ENCODE data around the gene MRGPRX2. TPM values are rescaled to one million over a fixed set of nuclear protein-coding genes. Genes with fewer than 3 reads are reported as not detected.

The MRGPRX2 gene
- total and polyA plus RNA-seq, 9 donors = not detected

DNA sequence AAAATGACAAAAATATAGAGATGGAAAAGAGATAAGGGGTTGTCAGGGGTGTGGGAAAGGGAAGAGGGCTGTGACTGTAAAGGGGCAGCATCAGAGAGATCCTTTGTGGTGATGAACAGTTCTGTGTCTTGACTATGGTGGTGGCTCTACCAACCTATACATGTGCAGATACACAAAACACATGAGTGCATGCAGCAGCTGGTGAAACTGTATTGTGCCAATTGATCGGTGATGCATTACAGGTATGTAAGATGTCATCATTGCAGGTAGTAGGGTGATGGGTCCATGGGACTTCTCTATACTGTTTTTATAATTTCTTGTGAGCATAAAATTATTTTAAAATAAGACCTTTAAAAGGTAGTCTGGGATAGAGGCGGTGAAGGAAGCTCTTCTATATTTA is 32.3 kb upstream of the MRGPRX2 start:
- Histone ChIP-seq H3K36me3 (ENCODE audit: control insufficient read depth, insufficient read depth, low read length) (no peaks in the 10 kb centered on the region), H3K9me3 (replicated peaks; ENCODE audit: control insufficient read depth, low read depth, low read length) (no peaks in the 10 kb centered on the region)
- WGBS (ENCODE audit: insufficient coverage) = no CpG with 5 or more reads among the region's 2 CpGs

DNA sequence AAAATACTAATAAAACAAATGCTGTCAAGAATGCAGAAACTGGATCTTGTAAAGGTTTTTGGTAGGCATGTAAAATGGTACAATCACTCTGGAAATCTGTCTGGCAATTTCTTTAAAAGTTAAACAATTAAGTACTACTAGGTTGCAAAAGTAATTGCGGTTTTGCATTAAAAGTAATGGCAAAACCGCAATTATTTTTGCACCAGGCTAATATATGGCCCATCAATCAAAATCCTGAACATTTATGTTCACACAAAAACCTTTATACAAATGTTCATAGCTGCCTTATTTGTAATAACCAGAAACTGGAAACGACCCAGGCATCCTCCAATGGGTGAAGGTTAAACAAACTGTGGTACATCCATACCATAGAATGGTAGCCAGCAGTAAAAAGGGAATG is 31.8 kb upstream of the MRGPRX2 start:
- Histone ChIP-seq H3K4me1 (ENCODE audit: control insufficient read depth, insufficient read depth, low read length) (no peaks in the 10 kb centered on the region), H3K4me3 (ENCODE audit: low read length) (no peak overlapping the region), H3K36me3 (ENCODE audit: control insufficient read depth, insufficient read depth, low read length) (no peaks in the 10 kb centered on the region), H3K27ac (ENCODE audit: low read length) (no peak overlapping the region), H3K27me3 (ENCODE audit: control insufficient read depth, insufficient read depth, low read length) (no peaks in the 10 kb centered on the region), H3K9me3 (replicated peaks; ENCODE audit: control insufficient read depth, low read depth, low read length) (no peaks in the 10 kb centered on the region)
- no peak for DNase-seq
- WGBS (ENCODE audit: insufficient coverage) = no CpG with 5 or more reads among the region's 3 CpGs

More for the DNA sequence above, 32.3 kb upstream of the MRGPRX2 start:
- no peaks in the 10 kb centered on the region for H3K4me1 ChIP-seq (ENCODE audit: control insufficient read depth, insufficient read depth, low read length)
- no peak for DNase-seq
- no peaks in the 10 kb centered on the region for H3K27me3 ChIP-seq (ENCODE audit: control insufficient read depth, insufficient read depth, low read length)
- no peak overlapping the region for H3K4me3 ChIP-seq (ENCODE audit: low read length)
- no peak overlapping the region for H3K27ac ChIP-seq (ENCODE audit: low read length)

DNA sequence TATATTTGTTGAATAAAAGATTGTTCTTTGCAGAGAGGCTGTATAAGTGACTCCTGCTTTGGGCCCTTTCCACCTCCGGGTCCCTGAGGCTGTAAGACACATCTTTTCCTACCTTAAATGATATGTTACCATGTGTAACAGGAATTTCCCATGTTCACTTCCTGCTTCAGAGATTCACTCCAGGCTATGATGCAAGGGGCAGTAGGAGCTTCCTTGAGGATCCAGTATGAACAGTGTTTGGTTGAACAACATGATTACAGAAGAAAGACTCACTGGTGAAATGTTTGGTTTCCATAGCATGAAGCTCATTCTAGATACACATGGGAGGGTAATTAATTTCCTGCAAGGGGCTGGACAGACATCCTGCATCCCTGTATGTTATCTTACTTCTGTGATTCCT is 30.8 kb upstream of the MRGPRX2 start:
- H3K9me3 ChIP-seq (replicated peaks; ENCODE audit: control insufficient read depth, low read depth, low read length) = no peaks in the 10 kb centered on the region
- H3K4me3 ChIP-seq (ENCODE audit: low read length) = no peak overlapping the region
- H3K36me3 ChIP-seq (ENCODE audit: control insufficient read depth, insufficient read depth, low read length) = no peaks in the 10 kb centered on the region
- no CpG with 5 or more reads among the region's 1 CpG for WGBS (ENCODE audit: insufficient coverage)
- no peaks in the 10 kb centered on the region for H3K4me1 ChIP-seq (ENCODE audit: control insufficient read depth, insufficient read depth, low read length)
- no peak for DNase-seq
- no peaks in the 10 kb centered on the region for H3K27me3 ChIP-seq (ENCODE audit: control insufficient read depth, insufficient read depth, low read length)
- no peak overlapping the region for H3K27ac ChIP-seq (ENCODE audit: low read length)

DNA sequence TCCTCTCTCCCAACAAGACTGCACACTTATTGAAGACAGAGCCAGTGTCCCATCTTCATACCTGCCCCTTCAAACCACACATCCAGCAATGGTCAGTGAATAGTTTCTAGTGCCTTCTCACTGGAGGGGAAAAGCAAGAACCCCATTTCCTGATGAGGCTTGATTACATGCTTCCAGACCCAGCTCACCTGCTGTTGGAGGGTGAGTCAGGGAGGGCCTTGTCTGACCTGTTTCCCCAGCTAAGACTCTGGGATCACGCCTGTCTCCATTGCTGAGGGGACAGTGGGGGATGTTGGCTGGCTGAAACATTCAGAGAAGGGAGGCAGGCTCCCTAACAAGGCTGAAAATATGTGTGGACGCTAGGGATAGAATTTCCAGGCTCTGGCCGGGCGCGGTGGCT is 28.9 kb upstream of the MRGPRX2 start:
- no peak for DNase-seq

DNA sequence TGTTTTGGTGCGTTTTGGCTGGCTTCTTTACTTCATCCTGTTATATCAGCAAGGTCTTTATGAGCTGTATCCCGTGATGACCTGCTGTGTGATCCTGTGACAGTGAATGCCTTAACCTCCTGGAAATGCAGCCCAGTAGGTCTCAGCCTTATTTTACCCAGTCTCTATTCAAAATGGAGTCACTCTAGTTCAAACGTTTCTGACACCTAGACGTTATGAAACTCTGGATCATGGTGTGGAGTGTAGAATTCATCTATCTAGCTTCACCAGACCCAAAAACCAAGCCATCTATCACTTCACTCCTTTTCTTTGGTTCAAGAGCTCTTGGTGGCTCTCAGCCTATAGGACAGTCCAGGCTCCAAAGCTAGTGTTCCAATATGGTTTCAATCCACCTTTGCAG is 28.3 kb upstream of the MRGPRX2 start:
- 50% methylated on average over 1 of the region's 4 CpGs for WGBS (ENCODE audit: insufficient coverage)
- no peak for DNase-seq
- Histone ChIP-seq H3K27ac (ENCODE audit: low read length) (no peak overlapping the region), H3K36me3 (ENCODE audit: control insufficient read depth, insufficient read depth, low read length) (no peaks in the 10 kb centered on the region), H3K4me3 (ENCODE audit: low read length) (no peak overlapping the region), H3K27me3 (ENCODE audit: control insufficient read depth, insufficient read depth, low read length) (no peaks in the 10 kb centered on the region), H3K9me3 (replicated peaks; ENCODE audit: control insufficient read depth, low read depth, low read length) (no peaks in the 10 kb centered on the region), H3K4me1 (ENCODE audit: control insufficient read depth, insufficient read depth, low read length) (no peaks in the 10 kb centered on the region)

More for the DNA sequence above, 28.9 kb upstream of the MRGPRX2 start:
- WGBS (ENCODE audit: insufficient coverage) = 88% methylated on average over 1 of the region's 5 CpGs
- Histone ChIP-seq H3K27me3 (ENCODE audit: control insufficient read depth, insufficient read depth, low read length) (no peaks in the 10 kb centered on the region), H3K36me3 (ENCODE audit: control insufficient read depth, insufficient read depth, low read length) (no peaks in the 10 kb centered on the region), H3K9me3 (replicated peaks; ENCODE audit: control insufficient read depth, low read depth, low read length) (no peaks in the 10 kb centered on the region), H3K4me1 (ENCODE audit: control insufficient read depth, insufficient read depth, low read length) (no peaks in the 10 kb centered on the region), H3K27ac (ENCODE audit: low read length) (no peak overlapping the region), H3K4me3 (ENCODE audit: low read length) (no peak overlapping the region)

DNA sequence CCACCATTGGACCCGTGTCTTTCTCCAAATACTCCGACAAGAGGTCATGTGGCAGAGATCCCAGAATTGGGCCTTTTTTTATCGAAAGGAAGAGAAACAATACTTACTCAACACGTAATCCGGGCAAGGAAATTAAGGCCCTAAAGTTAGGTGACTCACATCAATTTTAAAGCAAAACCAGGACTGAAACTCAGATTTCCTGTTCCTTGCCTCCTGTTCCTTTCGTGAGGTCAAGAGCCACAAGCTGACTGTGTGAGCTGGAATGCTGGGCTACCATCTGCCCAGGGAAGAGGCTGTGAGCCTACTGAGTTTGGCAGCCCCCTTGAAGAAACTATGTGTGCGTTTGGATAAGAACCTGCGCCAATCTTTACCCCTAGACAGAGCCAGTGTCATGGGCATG is 27.1 kb upstream of the MRGPRX2 start:
- Histone ChIP-seq H3K9me3 (replicated peaks; ENCODE audit: control insufficient read depth, low read depth, low read length) (no peaks in the 10 kb centered on the region), H3K27me3 (ENCODE audit: control insufficient read depth, insufficient read depth, low read length) (no peaks in the 10 kb centered on the region), H3K4me3 (ENCODE audit: low read length) (no peak overlapping the region), H3K4me1 (ENCODE audit: control insufficient read depth, insufficient read depth, low read length) (no peaks in the 10 kb centered on the region), H3K36me3 (ENCODE audit: control insufficient read depth, insufficient read depth, low read length) (no peaks in the 10 kb centered on the region), H3K27ac (ENCODE audit: low read length) (no peak overlapping the region)
- WGBS (ENCODE audit: insufficient coverage) = 77% methylated on average over 2 of the region's 8 CpGs
- no peak for DNase-seq

DNA sequence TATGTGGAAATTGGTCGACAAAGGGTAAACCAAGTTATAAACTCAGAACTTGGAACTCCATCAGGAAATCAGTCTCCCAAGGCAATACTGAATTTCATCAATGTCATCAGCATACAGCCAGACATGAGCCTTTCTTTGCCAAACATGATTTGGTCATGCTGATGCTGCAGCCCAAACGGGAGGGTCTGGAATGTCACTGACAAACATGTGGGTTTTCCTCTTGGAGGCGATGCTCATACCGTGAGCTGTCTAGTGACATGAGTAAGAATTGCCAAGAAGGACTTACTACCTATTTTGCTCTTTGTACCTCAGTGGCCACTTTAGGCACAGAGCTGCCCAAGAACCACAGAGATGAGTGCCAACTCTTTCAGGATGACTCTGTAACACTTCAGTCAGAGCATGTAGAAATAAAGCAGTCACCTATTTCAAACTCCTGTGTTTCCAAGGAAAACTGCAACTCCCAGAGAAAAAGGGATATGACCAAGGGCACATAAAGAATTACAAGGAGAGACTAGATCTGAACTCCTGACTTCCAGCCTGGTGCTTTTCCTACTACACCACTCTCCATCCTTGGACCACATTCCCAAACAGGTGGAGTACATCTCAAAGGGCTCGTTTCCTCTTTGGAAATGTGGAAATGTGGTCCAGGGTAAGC is 24.3 kb upstream of the MRGPRX2 start:
- no peak for DNase-seq
- H3K4me3 ChIP-seq (ENCODE audit: low read length) = no peak overlapping the region
- H3K4me1 ChIP-seq (ENCODE audit: control insufficient read depth, insufficient read depth, low read length) = peaks cover 2% of the 10 kb centered on the region
- no peaks in the 10 kb centered on the region for H3K9me3 ChIP-seq (replicated peaks; ENCODE audit: control insufficient read depth, low read depth, low read length)
- H3K27me3 ChIP-seq (ENCODE audit: control insufficient read depth, insufficient read depth, low read length) = no peaks in the 10 kb centered on the region
- no peak overlapping the region for H3K27ac ChIP-seq (ENCODE audit: low read length)
- no CpG with 5 or more reads among the region's 5 CpGs for WGBS (ENCODE audit: insufficient coverage)
- H3K36me3 ChIP-seq (ENCODE audit: control insufficient read depth, insufficient read depth, low read length) = no peaks in the 10 kb centered on the region

DNA sequence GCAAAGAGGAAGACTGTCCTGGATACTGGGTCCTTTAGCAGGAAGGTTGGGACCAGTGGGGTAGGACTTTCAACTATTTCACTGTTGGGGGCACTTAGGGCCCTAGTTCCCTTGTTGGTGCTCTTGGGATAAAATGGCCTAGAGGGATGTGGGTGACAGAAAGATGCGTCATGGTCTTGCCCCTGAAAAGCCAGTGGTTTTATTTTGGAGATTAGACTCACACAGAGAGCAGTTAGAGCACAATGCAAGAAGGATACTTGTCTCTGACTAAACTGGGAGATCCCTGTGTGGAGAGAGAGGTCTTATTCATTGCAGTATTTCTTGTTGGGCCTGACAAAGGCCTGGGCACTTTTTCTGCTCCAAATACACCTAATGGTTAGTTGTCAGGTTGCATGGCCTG is 22.6 kb upstream of the MRGPRX2 start:
- H3K4me1 ChIP-seq (ENCODE audit: control insufficient read depth, insufficient read depth, low read length) = peaks cover 2% of the 10 kb centered on the region
- no peak overlapping the region for H3K4me3 ChIP-seq (ENCODE audit: low read length)
- 83% methylated on average over 1 of the region's 1 CpG for WGBS (ENCODE audit: insufficient coverage)
- H3K27me3 ChIP-seq (ENCODE audit: control insufficient read depth, insufficient read depth, low read length) = no peaks in the 10 kb centered on the region
- H3K27ac ChIP-seq (ENCODE audit: low read length) = no peak overlapping the region
- H3K9me3 ChIP-seq (replicated peaks; ENCODE audit: control insufficient read depth, low read depth, low read length) = no peaks in the 10 kb centered on the region
- no peak for DNase-seq
- no peaks in the 10 kb centered on the region for H3K36me3 ChIP-seq (ENCODE audit: control insufficient read depth, insufficient read depth, low read length)

DNA sequence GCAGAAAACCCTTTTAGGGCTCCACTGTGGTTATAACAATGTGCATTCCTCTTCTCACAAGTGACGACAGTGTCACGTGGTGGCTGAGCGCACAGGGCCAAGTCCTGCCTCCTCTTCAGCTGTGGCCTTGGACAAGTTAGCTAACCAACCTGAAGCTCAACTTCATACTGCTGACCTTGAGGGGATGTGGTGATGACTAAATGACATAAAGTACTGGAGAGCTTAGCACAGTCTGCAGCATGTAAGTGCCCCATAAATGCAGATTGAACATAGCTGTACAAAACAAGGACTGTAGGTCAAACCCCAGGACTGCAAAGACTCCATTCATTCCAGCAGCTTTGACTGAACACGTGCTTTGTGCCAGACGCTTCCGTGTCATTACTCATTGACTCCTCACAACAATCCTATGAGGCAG is 20.1 kb upstream of the MRGPRX2 start:
- no peak overlapping the region for H3K27ac ChIP-seq (ENCODE audit: low read length)
- peaks cover 2% of the 10 kb centered on the region for H3K4me1 ChIP-seq (ENCODE audit: control insufficient read depth, insufficient read depth, low read length)
- no peak overlapping the region for H3K4me3 ChIP-seq (ENCODE audit: low read length)
- H3K36me3 ChIP-seq (ENCODE audit: control insufficient read depth, insufficient read depth, low read length) = no peaks in the 10 kb centered on the region
- WGBS (ENCODE audit: insufficient coverage) = 60% methylated on average over 1 of the region's 6 CpGs
- no peak for DNase-seq
- H3K27me3 ChIP-seq (ENCODE audit: control insufficient read depth, insufficient read depth, low read length) = no peaks in the 10 kb centered on the region
- no peaks in the 10 kb centered on the region for H3K9me3 ChIP-seq (replicated peaks; ENCODE audit: control insufficient read depth, low read depth, low read length)

DNA sequence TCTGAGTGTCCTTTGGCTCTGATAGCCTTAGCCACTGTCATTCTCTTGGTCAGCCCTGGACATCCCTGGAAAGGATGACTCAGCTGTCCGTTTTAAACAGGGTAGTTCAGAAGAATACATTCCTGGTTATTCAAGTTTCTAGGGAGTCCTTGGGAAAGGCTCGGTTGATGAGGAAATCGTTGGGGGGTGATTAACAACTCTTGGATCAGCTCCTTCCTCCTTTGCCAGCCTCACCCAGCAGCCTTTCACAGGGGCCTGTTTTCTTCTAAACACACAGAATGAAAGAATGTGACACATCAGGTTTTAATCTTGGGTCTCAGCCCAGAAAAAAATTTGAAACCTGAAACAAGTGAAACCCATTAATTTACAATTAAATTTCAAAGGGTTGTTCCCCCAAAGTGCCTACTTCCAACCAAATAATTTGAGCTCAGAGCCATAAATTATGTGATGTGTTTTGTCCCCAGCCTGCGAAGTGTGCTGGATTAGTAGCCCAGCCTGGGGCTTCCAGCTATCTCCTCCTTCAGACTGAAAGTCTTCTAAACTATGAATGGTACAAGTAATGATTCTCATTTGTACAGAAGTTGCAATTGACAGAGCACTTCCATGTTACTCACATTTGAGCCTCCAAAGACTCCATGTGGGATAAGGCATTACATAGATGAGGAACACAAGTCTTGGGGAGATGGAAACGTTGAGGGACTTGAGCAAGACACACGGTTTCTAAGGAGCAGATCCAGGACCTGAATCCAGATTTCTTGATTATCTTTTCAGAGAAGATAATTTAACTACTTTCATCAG is 19.3 kb upstream of the MRGPRX2 start:
- H3K27ac ChIP-seq (ENCODE audit: low read length) = no peak overlapping the region
- H3K27me3 ChIP-seq (ENCODE audit: control insufficient read depth, insufficient read depth, low read length) = no peaks in the 10 kb centered on the region
- peaks cover 2% of the 10 kb centered on the region for H3K4me1 ChIP-seq (ENCODE audit: control insufficient read depth, insufficient read depth, low read length)
- H3K9me3 ChIP-seq (replicated peaks; ENCODE audit: control insufficient read depth, low read depth, low read length) = no peaks in the 10 kb centered on the region
- no peak overlapping the region for H3K4me3 ChIP-seq (ENCODE audit: low read length)
- WGBS (ENCODE audit: insufficient coverage) = no CpG with 5 or more reads among the region's 6 CpGs
- DNase-seq = no peak
- no peaks in the 10 kb centered on the region for H3K36me3 ChIP-seq (ENCODE audit: control insufficient read depth, insufficient read depth, low read length)
